Ectodermal cell (in vitro differentiated cells): Measurements from ENCODE around the gene ARID4B.

Source experiments
- H3K27ac ChIP-seq: 2 replicates; pipeline ENCODE4 v1.7.0; 2013; ENCODE audit warnings: mild to moderate bottlenecking, low read depth, low read length; ENCODE audit not compliant: insufficient read depth, poor library complexity, severe bottlenecking
- H3K27me3 ChIP-seq: 2 replicates; pipeline ENCODE4 v1.7.0; 2013; ENCODE audit warnings: mild to moderate bottlenecking, low read length; ENCODE audit not compliant: insufficient read depth, control insufficient read depth, poor library complexity, severe bottlenecking
- H3K36me3 ChIP-seq: one replicate; pipeline ENCODE4 v1.7.0; 2013; ENCODE audit warnings: low read length; ENCODE audit not compliant: control insufficient read depth, insufficient read depth
- H3K4me1 ChIP-seq: one replicate; pipeline ENCODE4 v1.7.0; 2013; ENCODE audit warnings: low read length; ENCODE audit not compliant: control insufficient read depth, insufficient read depth
- H3K4me3 ChIP-seq: 2 replicates; pipeline ENCODE4 v1.7.0; 2013; ENCODE audit warnings: low read depth, low read length, control low read depth; ENCODE audit not compliant: insufficient read depth
- H3K9me3 ChIP-seq: 2 replicates; pipeline ENCODE4 v1.7.0; 2013; ENCODE audit warnings: mild to moderate bottlenecking, low read length, moderate library complexity; ENCODE audit not compliant: control insufficient read depth
- WGBS, 2 experiments: methylation state at CpG; one replicate each; pipeline ENCODE4 v1.1.7; 2013; ENCODE audit warnings: missing lambda C conversion rate in 2 of 2; 5-methylcytosine and 5-hydroxymethylcytosine counted together

Gene ARID4B

DNA sequence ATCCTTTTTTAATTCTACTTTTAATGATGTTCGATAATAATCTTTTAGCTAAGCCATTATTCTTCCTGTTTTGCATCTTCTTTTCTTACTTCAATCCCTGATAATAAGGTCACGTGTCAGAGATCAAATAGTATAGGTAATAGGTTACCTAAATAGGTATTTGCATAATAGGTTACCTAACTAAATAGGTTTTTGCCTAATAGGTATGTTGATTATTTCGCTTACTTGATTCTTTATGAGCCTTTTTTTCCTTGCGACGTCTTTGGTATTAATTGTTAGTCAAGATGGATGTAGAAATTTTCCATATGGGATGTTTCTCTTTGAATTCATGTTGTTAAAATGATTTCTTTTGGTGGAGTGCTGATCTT, 2.9 kb upstream of the ARID4B start:
- H3K4me3 ChIP-seq = peak overlapping the region; percentile 98
- 96 to 97% methylated on average over 3 to 5 of the region's 5 CpGs for WGBS, 2 experiments
- peaks cover 10% of the 10 kb centered on the region for H3K36me3 ChIP-seq
- H3K4me1 ChIP-seq = peaks cover 17% of the 10 kb centered on the region
- H3K27ac ChIP-seq = no peak overlapping the region
- no peaks in the 10 kb centered on the region for H3K27me3 ChIP-seq
- H3K9me3 ChIP-seq = no peaks in the 10 kb centered on the region

DNA sequence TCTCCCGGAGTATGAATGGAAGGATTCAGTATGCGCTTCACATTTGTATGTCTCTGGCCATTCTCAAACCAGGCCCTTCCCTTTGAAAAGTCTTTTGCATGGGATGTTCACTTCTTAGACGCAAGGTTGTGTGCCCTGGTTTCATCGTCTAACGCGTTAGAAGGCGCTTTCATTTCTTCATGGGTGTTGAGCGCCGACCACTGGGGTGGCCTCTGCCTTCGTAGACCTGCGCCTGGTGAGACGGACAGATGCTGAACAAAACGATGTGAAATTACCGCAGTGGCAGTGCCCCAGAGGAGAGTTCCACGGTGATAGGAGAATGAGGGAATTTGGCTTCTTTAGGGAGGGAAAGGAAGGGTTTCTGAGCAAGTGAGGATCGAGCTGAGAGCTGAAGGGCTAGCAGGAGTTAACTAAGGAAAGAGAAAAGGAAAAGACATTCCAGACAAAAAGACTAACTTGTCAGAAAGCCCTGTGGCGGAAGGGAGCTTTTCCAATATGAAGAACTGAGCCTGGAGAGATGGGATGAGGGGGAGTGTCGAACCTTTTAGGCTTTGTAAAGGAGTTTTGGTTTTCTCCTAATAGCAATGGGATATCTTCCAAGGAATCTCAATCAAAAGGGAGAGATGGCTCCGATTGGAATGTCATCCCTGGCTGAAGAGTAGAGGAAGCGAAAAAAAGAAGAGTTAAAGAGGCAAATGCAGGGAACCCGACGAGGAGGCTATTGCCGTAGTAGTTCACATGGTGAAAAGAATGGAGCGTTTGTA, 1.3 kb upstream of the ARID4B start:
- Histone ChIP-seq H3K9me3 (no peaks in the 10 kb centered on the region), H3K27me3 (no peaks in the 10 kb centered on the region), H3K4me1 (peaks cover 22% of the 10 kb centered on the region), H3K36me3 (no peaks in the 10 kb centered on the region), H3K4me3 (peak overlapping the region; percentile 98), H3K27ac (peak overlapping the region; percentile 94)
- WGBS, 2 experiments = 7% methylated on average over 24 of the region's 24 CpGs

DNA sequence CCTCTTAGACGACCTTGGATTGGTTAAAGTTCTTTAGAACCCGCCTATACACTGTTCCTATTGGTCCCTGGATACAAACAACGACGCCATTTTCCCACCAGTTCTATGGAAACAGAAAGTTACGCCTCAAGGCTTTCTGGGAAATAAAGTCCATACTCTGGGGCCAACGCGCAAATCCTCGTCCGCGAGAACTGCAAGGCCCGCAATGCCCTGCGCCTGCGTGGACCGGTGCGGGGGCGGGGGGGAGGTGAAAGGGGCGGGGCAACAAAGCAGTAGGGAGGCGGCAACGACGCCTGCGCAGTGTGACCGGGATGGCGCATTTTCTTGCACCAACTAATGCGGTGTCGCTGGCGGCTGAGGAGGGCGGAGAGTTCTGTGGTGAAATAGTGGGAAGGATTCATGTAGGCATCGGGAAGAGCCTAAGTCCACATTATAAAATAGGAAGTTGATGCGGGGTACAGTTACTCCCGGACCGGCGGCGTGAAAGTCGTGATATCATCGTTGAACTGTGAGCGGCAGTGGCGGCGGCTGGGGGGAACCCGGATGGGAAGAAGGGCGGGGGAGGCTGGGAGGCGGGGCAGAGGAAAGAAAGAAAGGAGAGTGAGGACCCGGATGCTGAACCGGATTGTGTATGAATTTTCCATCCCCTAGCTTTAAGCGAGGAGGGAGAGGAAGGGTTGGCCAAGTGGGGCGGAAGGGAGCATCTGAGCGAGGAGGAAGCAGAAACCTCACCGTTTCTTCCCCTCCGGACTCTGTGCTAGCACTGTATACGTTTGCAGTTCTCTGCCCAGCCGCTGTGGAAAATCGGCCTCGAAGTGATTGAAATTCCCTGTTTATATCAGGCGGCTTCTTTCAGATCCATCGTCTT, 526 bp upstream of the ARID4B start, which contains the start of gene GGPS1:
Gene GGPS1, plus strand, starts transcription at position 300 of the 868 bp plus-strand sequence. CDS start 6,695 bp downstream, outside the sequence.
- H3K36me3 ChIP-seq = no peaks in the 10 kb centered on the region
- peaks cover 22% of the 10 kb centered on the region for H3K4me1 ChIP-seq
- H3K27ac ChIP-seq = peak within 1 kb of the TSS; percentile 94
- H3K27me3 ChIP-seq = no peaks in the 10 kb centered on the region
- no peaks in the 10 kb centered on the region for H3K9me3 ChIP-seq
- 0 to 1% methylated on average over 54 of the region's 54 CpGs for WGBS, 2 experiments
- H3K4me3 ChIP-seq = peak within 1 kb of the TSS; percentile 98

DNA sequence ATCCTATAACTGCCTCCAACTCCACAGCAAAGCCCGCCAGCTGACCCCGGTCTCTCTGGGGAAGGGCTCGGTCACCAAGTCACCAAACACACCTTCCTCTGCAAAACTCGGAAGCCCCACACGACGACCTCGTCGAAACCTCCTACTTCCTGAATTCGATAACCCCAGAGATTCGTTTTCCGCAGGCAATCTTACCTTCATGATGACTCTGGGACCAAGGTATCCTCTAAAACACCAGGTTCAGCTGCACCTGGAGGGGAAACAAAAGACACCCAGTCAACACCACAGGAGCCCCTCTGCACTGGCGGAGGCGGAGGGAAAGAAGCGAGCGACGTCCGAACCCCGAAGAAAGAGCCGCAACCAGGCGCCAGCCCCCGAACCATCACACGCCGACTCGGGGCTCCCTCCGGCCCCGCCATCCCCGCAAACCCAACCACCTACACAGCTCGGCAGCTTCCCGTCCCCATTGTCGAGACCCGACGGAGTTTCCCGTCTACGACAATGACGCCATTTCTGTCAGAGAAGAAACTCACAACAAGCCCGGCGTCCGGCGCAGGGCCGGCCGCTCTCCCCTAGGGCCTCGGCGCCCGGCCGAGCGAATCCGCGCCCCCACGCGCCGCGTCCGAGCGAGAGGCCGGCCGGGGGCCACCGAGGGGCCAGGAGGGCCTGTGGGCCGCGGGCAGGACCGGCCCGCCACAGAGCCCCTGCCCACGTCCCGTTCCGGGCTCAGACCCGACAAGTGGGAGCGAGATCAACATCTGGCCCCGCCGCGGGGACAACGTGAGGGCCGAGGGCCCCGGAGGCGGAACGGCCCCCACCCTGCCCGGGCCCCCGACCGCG, 1.0 kb downstream of the ARID4B start:
- Histone ChIP-seq H3K4me3 (peak overlapping the region; percentile 69), H3K27me3 (no peaks in the 10 kb centered on the region), H3K27ac (peak overlapping the region; percentile 94), H3K4me1 (peaks cover 22% of the 10 kb centered on the region), H3K9me3 (no peaks in the 10 kb centered on the region), H3K36me3 (no peaks in the 10 kb centered on the region)
- 0% methylated on average over 78 of the region's 78 CpGs for WGBS, 2 experiments

DNA sequence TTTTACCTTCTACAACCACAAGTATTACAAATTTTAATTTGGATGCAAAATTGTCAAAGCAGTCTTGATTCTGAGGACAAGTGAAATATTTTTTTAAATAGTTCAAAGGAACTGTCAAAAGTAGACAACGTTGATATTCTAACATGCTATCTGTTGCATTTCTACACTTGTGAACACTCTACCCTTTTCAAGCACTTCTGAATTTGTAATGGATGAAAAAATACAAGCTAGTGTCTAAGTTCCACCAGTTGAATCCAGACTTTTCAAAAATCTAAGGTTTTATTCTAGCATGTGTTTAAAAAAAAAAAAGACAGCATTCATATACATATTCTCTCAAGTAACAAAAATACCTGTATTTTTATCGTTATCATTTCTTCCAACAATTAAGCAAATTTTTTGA, 2.1 kb downstream of the ARID4B start:
- no peaks in the 10 kb centered on the region for H3K27me3 ChIP-seq
- H3K4me3 ChIP-seq = peak overlapping the region; percentile 69
- no peaks in the 10 kb centered on the region for H3K9me3 ChIP-seq
- H3K36me3 ChIP-seq = no peaks in the 10 kb centered on the region
- H3K4me1 ChIP-seq = peaks cover 13% of the 10 kb centered on the region
- WGBS, 2 experiments = 63 to 88% methylated on average over 2 of the region's 2 CpGs
- no peak overlapping the region for H3K27ac ChIP-seq

DNA sequence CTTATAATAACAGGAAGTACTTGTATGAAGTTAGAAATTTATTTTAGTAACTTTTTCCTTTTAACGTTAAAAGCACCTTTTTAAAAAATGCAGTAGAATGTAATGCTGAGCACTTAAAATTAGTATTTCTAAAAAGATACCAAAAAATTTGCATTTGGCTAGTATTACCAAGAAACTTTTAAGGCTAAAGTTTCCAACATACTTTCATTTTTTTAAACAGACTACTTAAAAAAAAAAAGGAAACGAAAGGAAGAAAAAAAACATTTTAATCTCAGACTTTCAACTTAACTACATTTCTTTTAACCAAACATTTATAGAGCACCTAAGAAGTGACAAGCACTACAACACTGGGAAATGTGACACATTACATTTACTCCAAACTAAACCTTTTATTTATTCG, 2.8 kb downstream of the ARID4B start:
- Histone ChIP-seq H3K9me3 (no peaks in the 10 kb centered on the region), H3K36me3 (no peaks in the 10 kb centered on the region), H3K4me1 (peaks cover 8% of the 10 kb centered on the region), H3K4me3 (peak overlapping the region; percentile 69), H3K27ac (no peak overlapping the region), H3K27me3 (no peaks in the 10 kb centered on the region)
- WGBS, 2 experiments = 81 to 85% methylated on average over 2 of the region's 3 CpGs

DNA sequence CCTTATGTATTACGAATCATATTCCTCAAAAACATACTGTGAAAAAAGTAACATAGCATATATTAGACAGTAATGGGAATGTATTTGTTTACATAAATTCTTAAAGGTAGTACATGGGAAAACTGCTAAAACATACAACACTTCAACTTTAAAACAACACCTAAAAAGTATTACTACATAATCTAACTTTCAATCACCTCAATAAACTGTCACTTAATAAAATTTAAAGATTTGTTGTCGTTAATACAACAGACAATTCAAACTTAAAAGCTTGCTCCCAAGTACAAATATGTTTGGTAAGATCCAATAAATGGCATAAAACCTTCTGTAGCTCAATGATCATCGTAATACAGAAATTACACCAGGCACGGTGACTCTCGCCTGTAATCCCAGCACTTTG, 3.7 kb downstream of the ARID4B start:
- Histone ChIP-seq H3K27me3 (no peaks in the 10 kb centered on the region), H3K27ac (no peak overlapping the region), H3K4me3 (no peak overlapping the region), H3K9me3 (no peaks in the 10 kb centered on the region), H3K4me1 (peaks cover 8% of the 10 kb centered on the region), H3K36me3 (no peaks in the 10 kb centered on the region)
- 98 to 99% methylated on average over 4 to 5 of the region's 5 CpGs for WGBS, 2 experiments

DNA sequence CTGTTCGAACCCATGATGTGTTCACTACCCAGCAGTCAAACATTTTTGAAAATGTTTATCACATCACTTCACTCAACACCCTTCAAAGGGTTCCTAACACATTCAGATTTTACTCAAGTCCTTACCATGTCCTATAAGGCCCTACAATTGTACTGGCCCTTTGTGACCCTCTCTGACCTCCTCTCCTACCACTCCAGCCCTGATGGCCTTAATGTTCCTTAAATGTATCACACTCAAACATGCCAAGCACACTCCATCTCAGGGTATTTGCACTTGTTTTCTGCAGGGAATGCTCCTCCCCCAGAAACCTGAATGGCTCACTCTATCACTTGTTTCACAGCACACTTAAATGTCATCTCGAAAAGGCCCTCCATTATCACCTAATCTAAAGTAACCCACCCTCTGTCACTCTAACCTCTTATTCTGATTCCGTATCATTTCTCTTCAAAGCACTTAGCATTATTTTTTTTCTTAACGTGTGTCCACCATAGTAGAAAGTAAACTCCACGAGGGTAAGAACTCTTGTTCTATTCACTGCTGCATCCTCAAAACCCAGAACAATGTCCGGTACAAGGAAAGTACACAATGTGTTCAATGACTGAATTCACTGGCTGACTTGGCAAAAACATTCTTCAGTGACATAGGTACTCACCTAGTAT, 7.3 kb downstream of the ARID4B start:
- Histone ChIP-seq H3K4me1 (peaks cover 3% of the 10 kb centered on the region), H3K27ac (no peak overlapping the region), H3K4me3 (no peak overlapping the region), H3K27me3 (no peaks in the 10 kb centered on the region), H3K36me3 (peaks cover 6% of the 10 kb centered on the region), H3K9me3 (no peaks in the 10 kb centered on the region)
- 91 to 94% methylated on average over 6 of the region's 6 CpGs for WGBS, 2 experiments

DNA sequence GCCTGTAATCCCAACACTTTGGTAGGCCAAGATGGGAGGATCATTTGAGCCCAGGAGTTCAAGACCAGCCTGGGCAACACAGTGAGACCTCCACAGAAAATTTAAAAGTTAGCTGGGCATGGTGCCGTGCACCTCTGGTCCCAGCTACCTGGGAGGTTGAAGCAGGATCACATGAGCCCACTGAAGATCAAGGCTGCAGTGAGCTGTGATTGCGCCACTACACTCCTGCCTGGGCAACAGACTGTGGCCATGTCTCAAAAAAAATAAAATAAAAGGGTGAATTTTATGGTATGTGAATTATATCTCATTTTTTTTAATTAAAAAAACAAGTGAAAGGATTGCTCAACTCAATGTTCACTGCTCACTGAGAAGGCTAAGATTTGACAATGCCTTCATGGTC, 8.7 kb downstream of the ARID4B start:
- Histone ChIP-seq H3K9me3 (no peaks in the 10 kb centered on the region), H3K4me1 (no peaks in the 10 kb centered on the region), H3K36me3 (peaks cover 6% of the 10 kb centered on the region), H3K27ac (no peak overlapping the region), H3K27me3 (no peaks in the 10 kb centered on the region), H3K4me3 (no peak overlapping the region)
- 96 to 97% methylated on average over 2 of the region's 2 CpGs for WGBS, 2 experiments
